HG02885 (cell line): ENCODE measurements around the gene ATCAY.
"Not testable (repeated sequence)": the region's sequence is repeated elsewhere in the genome, so short reads cannot be mapped to it uniquely, and the experiment has no call there.

Source experiments
- ATAC-seq: cut with Tn5 transposase; IDR thresholded peaks from one replicate; pipeline ENCODE4 v1.9.1; 2021; ENCODE audit warnings: mild to moderate bottlenecking; ENCODE audit not compliant: unreplicated experiment, poor library complexity

The ATCAY gene

GRCh38 chr19:3852614-3853254 lies 27.8 kb upstream of the ATCAY start:
- ATAC-seq: no peak

DNA sequence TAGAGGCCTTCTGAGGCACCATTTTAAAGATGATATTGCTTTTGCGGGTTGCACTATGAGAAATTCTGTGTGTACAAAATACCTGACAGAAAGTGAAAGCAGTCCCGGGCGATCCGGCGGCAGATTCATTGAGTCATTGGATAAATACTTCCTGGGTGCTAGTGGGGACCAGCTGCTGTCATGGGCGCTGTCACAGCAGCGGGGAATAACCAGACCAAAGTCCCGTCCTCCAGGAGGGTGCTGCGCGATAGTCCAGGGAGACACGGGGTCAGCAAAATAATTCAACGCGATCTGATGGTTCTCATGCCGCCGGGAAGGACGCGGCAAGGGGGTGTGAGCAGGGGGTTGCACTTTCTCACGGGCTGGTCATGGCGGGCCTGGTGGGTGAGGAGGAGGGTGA lies 25.2 kb upstream of the ATCAY start:
- no peak for ATAC-seq

GRCh38 chr19:3857449-3858003 lies 23.0 kb upstream of the ATCAY start:
- no peak for ATAC-seq

GRCh38 chr19:3860499-3860898 lies 20.0 kb upstream of the ATCAY start:
- ATAC-seq: no peak

GRCh38 chr19:3862826-3863500 lies 17.5 kb upstream of the ATCAY start:
- no peak for ATAC-seq

DNA sequence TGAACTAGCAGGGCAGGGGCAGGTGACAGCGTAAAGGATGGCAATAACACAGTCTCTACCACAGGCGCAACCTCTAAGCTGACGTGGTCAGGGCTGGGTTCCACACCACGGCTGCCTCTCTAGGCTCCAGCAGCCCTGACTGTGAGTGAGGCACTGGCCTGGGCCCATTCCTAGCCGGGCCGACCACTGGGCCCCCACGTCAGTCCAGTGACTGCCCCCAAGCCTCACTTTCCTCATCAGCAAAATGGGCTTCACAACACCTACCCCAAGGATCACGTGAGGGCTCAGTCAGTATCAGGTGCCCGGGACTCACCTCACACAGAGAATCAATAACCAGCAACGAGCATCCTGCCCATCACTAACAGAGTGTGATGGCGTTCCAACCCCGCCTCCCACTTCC lies 16.8 kb upstream of the ATCAY start:
- no peak for ATAC-seq

DNA sequence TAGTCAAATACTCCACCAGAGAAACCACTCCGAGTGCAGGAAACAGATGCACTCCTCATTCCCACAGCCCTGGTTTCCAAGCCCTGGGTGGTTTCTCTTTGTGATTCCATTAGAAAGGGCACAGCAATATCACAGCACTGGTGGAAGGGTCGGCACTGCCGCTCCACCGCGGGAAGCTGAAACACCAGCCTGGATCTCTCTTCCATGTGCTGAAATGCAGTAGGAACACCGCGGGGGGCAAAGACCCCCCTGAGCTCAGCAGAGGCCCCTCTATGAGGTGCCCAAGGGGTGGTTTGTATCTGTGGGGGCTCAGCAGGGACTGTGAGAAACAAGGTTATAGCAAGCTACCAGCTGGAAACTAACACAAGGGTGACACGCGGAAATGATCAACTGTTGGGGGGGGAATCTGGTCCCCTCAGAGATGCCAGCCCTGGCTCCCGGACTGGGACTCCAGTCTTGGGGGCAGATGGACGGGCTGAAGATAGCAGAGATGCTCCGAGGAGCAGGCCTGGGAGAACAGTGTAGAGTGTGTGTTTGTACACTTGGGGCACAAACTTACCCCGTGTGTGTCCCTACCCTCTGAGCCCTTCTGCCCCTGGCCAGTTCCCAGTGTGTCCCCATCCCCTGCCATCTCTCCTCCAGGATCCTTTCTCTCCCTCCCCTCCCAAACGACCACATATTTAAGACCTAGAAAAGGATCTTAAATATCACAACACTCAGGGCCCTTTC lies 13.4 kb upstream of the ATCAY start:
- ATAC-seq: no peak

DNA sequence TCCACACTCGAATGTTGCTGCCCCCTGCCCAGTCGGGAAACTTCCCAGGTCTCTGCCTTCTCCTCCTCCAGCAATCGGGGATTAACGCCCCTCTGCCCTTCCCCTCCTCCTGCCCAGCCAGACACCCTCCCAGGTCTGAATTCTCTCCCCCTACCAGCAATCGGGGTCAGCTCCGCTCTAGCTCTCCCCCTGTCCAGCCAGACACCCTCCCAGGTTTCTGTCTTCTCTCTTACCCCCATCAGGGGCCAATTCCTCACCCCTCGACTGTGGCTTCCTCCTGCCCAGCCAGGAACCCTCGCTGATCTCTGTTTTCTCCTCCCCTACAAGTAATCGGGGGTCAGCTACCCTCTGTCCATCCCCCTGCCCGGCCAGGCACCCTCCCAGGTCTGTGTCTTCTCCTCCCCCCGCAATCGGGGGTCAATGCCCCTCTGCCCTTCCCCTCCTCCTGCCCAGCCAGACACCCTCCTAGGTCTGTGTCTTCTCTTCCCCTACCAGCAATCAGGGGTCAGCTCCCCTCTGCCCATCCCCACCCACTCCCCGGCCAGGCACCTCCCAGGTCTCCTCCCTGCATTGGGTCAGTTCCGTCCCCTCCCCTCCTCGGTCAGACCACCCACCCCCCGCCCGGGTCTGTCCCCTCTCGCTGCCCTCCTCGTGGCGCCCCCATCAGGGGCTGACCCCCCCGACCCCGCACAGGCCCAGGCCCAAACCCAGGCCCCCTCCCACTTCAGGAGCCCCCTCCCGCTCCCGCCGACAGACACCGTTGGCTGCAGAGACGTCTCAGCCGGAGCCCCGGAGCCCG lies 12.3 kb upstream of the ATCAY start:
- ATAC-seq: no peak

DNA sequence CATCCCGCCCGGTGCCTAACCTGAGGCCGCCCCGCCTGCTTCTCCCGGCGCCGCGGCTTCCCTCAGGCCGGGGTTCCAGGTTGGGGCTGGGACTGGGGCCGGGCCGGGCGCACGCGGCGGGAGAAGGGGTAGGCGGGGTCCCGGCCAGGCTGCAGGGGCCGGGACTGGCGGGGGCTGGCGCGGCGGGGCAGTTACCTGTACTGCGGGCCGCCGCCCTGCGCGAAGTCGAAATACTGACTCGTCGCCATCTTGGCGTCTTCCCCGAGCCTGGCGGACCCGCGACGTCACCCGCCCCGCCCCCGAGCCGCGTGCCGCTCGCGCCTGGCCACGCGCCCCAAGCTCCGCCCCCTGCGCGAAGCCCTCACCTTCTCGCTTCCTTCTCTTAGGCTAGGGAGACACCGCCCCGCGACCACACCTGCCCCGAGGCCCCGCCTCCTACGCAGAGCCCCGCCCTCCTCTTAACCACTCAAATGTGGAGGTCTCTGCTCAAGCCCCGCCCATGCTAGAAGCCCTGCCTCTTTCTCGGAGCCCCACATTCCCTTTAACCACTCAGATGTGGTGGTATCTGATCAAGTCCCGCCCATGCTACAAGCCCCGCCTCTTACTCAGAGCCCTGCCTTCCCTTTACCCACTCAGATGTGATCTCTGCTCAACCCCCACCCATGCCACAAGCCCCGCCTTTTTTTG lies 11.6 kb upstream of the ATCAY start, which contains the start of gene ZFR2:
Gene ZFR2, minus strand, starts transcription at position 269 of the 687 bp plus-strand sequence. Its CDS starts 21 bp downstream, at position 248.
- ATAC-seq: no peak

DNA sequence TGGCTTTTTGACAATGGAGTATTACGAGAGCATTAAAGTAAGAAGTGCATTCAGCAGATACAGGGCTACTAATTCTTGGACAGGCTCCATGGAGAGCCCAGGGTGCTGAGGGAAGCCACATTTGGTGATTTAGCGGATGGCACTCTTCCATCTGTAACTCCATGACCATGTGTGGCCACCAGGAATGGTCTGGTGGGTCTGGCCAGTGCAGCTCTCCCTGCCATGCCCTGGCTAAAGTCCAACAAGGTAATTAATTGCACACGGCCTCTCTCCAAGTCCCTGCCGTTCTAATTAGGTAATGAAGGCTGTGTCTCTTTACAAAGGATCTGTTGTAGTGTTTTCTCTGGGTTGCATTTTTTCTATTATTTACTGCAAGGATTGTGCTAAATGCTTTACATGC lies 7.3 kb upstream of the ATCAY start:
- ATAC-seq: no peak

DNA sequence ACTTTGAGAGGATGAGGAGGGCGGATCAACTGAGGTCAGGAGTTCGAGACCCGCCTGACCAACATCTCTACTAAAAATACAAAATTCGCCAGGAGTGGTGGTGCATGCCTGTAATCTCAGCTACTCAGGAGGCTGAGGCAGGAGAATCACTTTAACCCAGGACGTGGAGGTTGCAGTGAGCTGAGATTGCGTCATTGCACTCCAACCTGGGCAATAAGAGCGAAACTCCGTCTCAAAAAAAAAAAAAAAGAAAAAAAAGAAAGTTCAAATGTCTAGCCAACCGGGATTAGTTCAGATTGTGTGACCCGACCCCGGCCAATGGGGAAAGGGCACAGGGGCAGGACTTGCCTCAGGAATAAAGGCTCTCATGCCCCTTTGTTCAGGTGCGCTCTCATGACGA lies 5.8 kb upstream of the ATCAY start:
- not testable (repeated sequence) for ATAC-seq

- no peak for ATAC-seq
Measured at GRCh38 chr19:3879656-3880055, 829 bp upstream of the ATCAY start.

GRCh38 chr19:3881272-3882040 lies 971 bp downstream of the ATCAY start:
- no peak for ATAC-seq

DNA sequence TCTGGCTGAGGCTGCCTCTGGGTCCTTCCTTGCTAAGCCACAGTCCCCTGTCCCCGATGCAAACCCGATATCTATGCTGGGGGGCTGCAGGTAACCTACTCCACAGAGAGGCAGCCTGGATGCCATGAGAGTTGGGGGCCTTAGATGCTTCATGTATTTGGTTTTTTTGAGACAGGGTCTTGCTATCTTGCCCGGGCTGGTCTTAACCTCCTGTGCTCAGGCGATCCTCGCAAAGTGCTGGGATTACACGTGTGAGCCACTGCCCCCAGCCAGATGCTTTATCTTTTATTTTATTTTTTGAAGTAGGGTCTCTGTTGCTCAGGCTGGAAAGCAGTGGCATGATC lies 1.5 kb downstream of the ATCAY start:
- no peak for ATAC-seq

GRCh38 chr19:3890591-3890990 lies 10.1 kb downstream of the ATCAY start:
- no peak for ATAC-seq

GRCh38 chr19:3893509-3894179 lies 13.2 kb downstream of the ATCAY start:
- no peak for ATAC-seq

- ATAC-seq: not testable (repeated sequence)
Measured at GRCh38 chr19:3894959-3895358, 14.5 kb downstream of the ATCAY start.

GRCh38 chr19:3895788-3896187 lies 15.3 kb downstream of the ATCAY start:
- ATAC-seq: no peak

- ATAC-seq: no peak
Measured at GRCh38 chr19:3897936-3898335, 17.5 kb downstream of the ATCAY start.
